ENCODE results near the gene TEKTIP1. TPM values are rescaled to one million over a fixed set of nuclear protein-coding genes. Genes with fewer than 3 reads are reported as not detected.
A peak's percentile ranks its signal among the peaks of the same experiment; 100 is the strongest.

The TEKTIP1 gene
- total and polyA plus RNA-seq, 10 of the 15 experiments (the other 5 are each of a cell fraction or from before 2014, with no cell fraction given) = 0.18 to 2.6 (median 0.60) TPM; not detected in 5

GRCh38 chr19:3508771-3509535, 30.0 kb upstream of the TEKTIP1 start (continued):
- TF ChIP-seq IRF5 (IDR thresholded peaks at IDR 0.05; ENCODE audit: borderline replicate concordance) = no peak

- ChIA-PET POLR2A (no interaction called here), RAD21 (ENCODE audit: unreplicated experiment) (no interaction called here), CTCF (no interaction called here), SMC1A (ENCODE audit: uncharacterized antibody, unreplicated experiment) (no interaction called here)
- no peak overlapping the region for H2AFZ ChIP-seq (ENCODE audit: control insufficient read depth, low read depth, low read length)
- H4K20me1 ChIP-seq (ENCODE audit: control insufficient read depth, insufficient read depth) = no peaks in the 10 kb centered on the region
- H3K36me3 ChIP-seq (ENCODE audit: control insufficient read depth in 2 of 2, insufficient read depth in 2 of 2, low read length in 1 of 2) = peaks cover 0 to 1% of the 10 kb centered on the region in 2 experiments; a peak in 3 of 4 replicates
- no peak for TF ChIP-seq ZNF24 (IDR thresholded peaks at IDR 0.05)
- TF ChIP-seq USF2 (IDR thresholded peaks at IDR 0.05; ENCODE audit: borderline replicate concordance, low read depth, low read length) = no peak
- peak; percentile 40; the same call in 1 of the 2 replicates for TF ChIP-seq POLR2A (IDR thresholded peaks at IDR 0.05; ENCODE audit: low read depth, low read length)
- TF ChIP-seq GATAD2B (conservative IDR thresholded peaks at IDR 0.05; ENCODE audit: low read depth) = no peak
- no peak for TF ChIP-seq NFYA (IDR thresholded peaks at IDR 0.05; ENCODE audit: borderline replicate concordance, low read depth, low read length)
- TF ChIP-seq E2F8 (IDR thresholded peaks at IDR 0.05; ENCODE audit: low read depth, partially characterized antibody) = no peak
- TF ChIP-seq BCL3 (IDR thresholded peaks at IDR 0.05; ENCODE audit: borderline replicate concordance, insufficient read depth, low read depth, low read length, poor library complexity, severe bottlenecking) = peak; percentile 47
- no peak overlapping the region for H3K4me2 ChIP-seq (ENCODE audit: control insufficient read depth, insufficient read depth)
- H3K27me3 ChIP-seq (replicated peaks in 1 of 2; ENCODE audit: control insufficient read depth in 2 of 2, insufficient read depth in 2 of 2, low read length in 1 of 2) = no peaks in the 10 kb centered on the region
- no peak overlapping the region for H3K27ac ChIP-seq (ENCODE audit: control insufficient read depth, insufficient read depth)
- H3K4me3 ChIP-seq = no peak overlapping the region
- no TSS peak for BruUV-seq (replicated peaks)
- H3K79me2 ChIP-seq (ENCODE audit: control insufficient read depth, insufficient read depth, low read length) = peaks cover 46% of the 10 kb centered on the region
- intact Hi-C loops (cut with micrococcal nuclease; ENCODE audit: unreplicated experiment) = no loop called here
- H3K9ac ChIP-seq (ENCODE audit: control insufficient read depth, insufficient read depth, low read length) = no peak overlapping the region
- DNase-seq (ENCODE audit: low read depth, low spot score) = no peak
- H3K9me3 ChIP-seq (replicated peaks; ENCODE audit: control insufficient read depth, insufficient read depth, low read length) = no peaks in the 10 kb centered on the region
- in situ Hi-C loops (cut with MboI) = no loop called here
- WGBS (ENCODE audit: insufficient coverage, insufficient replicate concordance, low lambda C conversion rate, missing lambda C conversion rate) = 96% methylated on average over 15 of the region's 15 CpGs
- ATAC-seq = no peak
- no peak for FAIRE-seq
- peaks cover 7% of the 10 kb centered on the region for H3K4me1 ChIP-seq (ENCODE audit: control insufficient read depth, insufficient read depth, low read length)
Measured at GRCh38 chr19:3509566-3509989, 29.4 kb upstream of the TEKTIP1 start.
